ENCODE measurements around the gene RUNX3. TPM values are rescaled to one million over a fixed set of nuclear protein-coding genes. Genes with fewer than 3 reads are reported as not detected.

RUNX3 gene
- total and polyA plus RNA-seq, 5 donors from 2014 or later, result 12.0 to 268 (median 17.5) TPM

- ATAC-seq (ENCODE audit: low read depth in 2 of 2) (peak in 1 of 2 donors; percentile 4), DNase-seq (no peak)
- peaks cover 9% of the 10 kb centered on the region for H3K4me1 ChIP-seq (ENCODE audit: control insufficient read depth, insufficient read depth, low read length, poor library complexity, severe bottlenecking)
- peaks cover 33% of the 10 kb centered on the region for H3K36me3 ChIP-seq (ENCODE audit: control insufficient read depth, insufficient read depth, low read length)
- Mint-ChIP-seq H3K4me3 (peak overlapping the region in 2 of 4 donors; percentile 11 to 29), H3K27me3 (peaks cover 4% of the 10 kb centered on the region), H3K27ac (peak overlapping the region; percentile 5 to 88 (median 75)), H3K9me3 (peaks cover 0 to 3% (median 0%) of the 10 kb centered on the region in 7 donors), H3K4me1 (peaks cover 0 to 36% (median 20%) of the 10 kb centered on the region in 4 donors), H3K36me3 (peaks cover 16% of the 10 kb centered on the region)
- no peaks in the 10 kb centered on the region for H3K27me3 ChIP-seq (ENCODE audit: control insufficient read depth, insufficient read depth, low read length)
- no peak overlapping the region for H3K4me3 ChIP-seq (ENCODE audit: low read depth, low read length)
- no peak overlapping the region for H3K27ac ChIP-seq (ENCODE audit: insufficient read depth, low read length, poor library complexity, severe bottlenecking)
- no peaks in the 10 kb centered on the region for H3K9me3 ChIP-seq (ENCODE audit: control insufficient read depth in 2 of 2, low read length in 2 of 2)
These were observed 30.2 kb downstream of the RUNX3 start for GRCh38 chr1:24899581-24900485.

GRCh38 chr1:24898909-24899439, 31.1 kb downstream of the RUNX3 start:
- H3K4me3 Mint-ChIP-seq, result peak overlapping the region in 2 of 4 donors; percentile 8 to 27
- H3K9me3 Mint-ChIP-seq, result peaks cover 0 to 3% (median 0%) of the 10 kb centered on the region in 7 donors
- peaks cover 4% of the 10 kb centered on the region for H3K27me3 Mint-ChIP-seq
- H3K4me1 Mint-ChIP-seq, result peaks cover 0 to 34% (median 20%) of the 10 kb centered on the region in 4 donors
- no peaks in the 10 kb centered on the region for H3K27me3 ChIP-seq (ENCODE audit: control insufficient read depth, insufficient read depth, low read length)
- peaks cover 9% of the 10 kb centered on the region for H3K4me1 ChIP-seq (ENCODE audit: control insufficient read depth, insufficient read depth, low read length, poor library complexity, severe bottlenecking)
- H3K36me3 Mint-ChIP-seq, result peaks cover 16% of the 10 kb centered on the region
- no peak overlapping the region for H3K27ac ChIP-seq (ENCODE audit: insufficient read depth, low read length, poor library complexity, severe bottlenecking)
- no peak overlapping the region for H3K4me3 ChIP-seq (ENCODE audit: low read depth, low read length)
- peaks cover 29% of the 10 kb centered on the region for H3K36me3 ChIP-seq (ENCODE audit: control insufficient read depth, insufficient read depth, low read length)
- DNase-seq (no peak), ATAC-seq (ENCODE audit: low read depth in 2 of 2) (no peak)
- H3K9me3 ChIP-seq (ENCODE audit: control insufficient read depth in 2 of 2, low read length in 2 of 2), result no peaks in the 10 kb centered on the region
- peak overlapping the region; percentile 69 to 88 (median 75) for H3K27ac Mint-ChIP-seq

- no peaks in the 10 kb centered on the region for H3K9me3 ChIP-seq (ENCODE audit: control insufficient read depth in 2 of 2, low read length in 2 of 2)
- Mint-ChIP-seq H3K9me3 (peaks cover 0 to 3% (median 0%) of the 10 kb centered on the region in 7 donors), H3K36me3 (peaks cover 16% of the 10 kb centered on the region), H3K4me1 (peaks cover 0 to 34% (median 20%) of the 10 kb centered on the region in 4 donors), H3K27ac (peak overlapping the region in 1 of 3 donors; percentile 42), H3K27me3 (peaks cover 4% of the 10 kb centered on the region), H3K4me3 (no peak overlapping the region)
- peaks cover 22% of the 10 kb centered on the region for H3K36me3 ChIP-seq (ENCODE audit: control insufficient read depth, insufficient read depth, low read length)
- H3K27me3 ChIP-seq (ENCODE audit: control insufficient read depth, insufficient read depth, low read length), result no peaks in the 10 kb centered on the region
- peak; percentile 49 to 50 for ATAC-seq (ENCODE audit: low read depth in 2 of 2)
- H3K27ac ChIP-seq (ENCODE audit: insufficient read depth, low read length, poor library complexity, severe bottlenecking), result no peak overlapping the region
- H3K4me1 ChIP-seq (ENCODE audit: control insufficient read depth, insufficient read depth, low read length, poor library complexity, severe bottlenecking), result peaks cover 9% of the 10 kb centered on the region
- peak in 1 of 3 donors; percentile 42 for DNase-seq
- H3K4me3 ChIP-seq (ENCODE audit: low read depth, low read length), result no peak overlapping the region
These were observed 31.7 kb downstream of the RUNX3 start for GRCh38 chr1:24898152-24898908.

- no peaks in the 10 kb centered on the region for H3K27me3 ChIP-seq (ENCODE audit: control insufficient read depth, insufficient read depth, low read length)
- Mint-ChIP-seq H3K9me3 (peaks cover 2 to 11% (median 5%) of the 10 kb centered on the region in 7 donors), H3K27ac (no peak overlapping the region)
These were observed 32.6 kb downstream of the RUNX3 start for GRCh38 chr1:24897263-24898151.

GRCh38 chr1:24896596-24897262, 33.3 kb downstream of the RUNX3 start:
- no peak overlapping the region for H3K4me3 Mint-ChIP-seq
- Histone ChIP-seq H3K36me3 (ENCODE audit: control insufficient read depth, insufficient read depth, low read length) (peaks cover 7% of the 10 kb centered on the region), H3K27me3 (ENCODE audit: control insufficient read depth, insufficient read depth, low read length) (no peaks in the 10 kb centered on the region), H3K27ac (ENCODE audit: insufficient read depth, low read length, poor library complexity, severe bottlenecking) (no peak overlapping the region), H3K4me3 (ENCODE audit: low read depth, low read length) (no peak overlapping the region), H3K9me3 (ENCODE audit: control insufficient read depth in 2 of 2, low read length in 2 of 2) (peaks cover 2 to 13% of the 10 kb centered on the region in 2 experiments), H3K4me1 (ENCODE audit: control insufficient read depth, insufficient read depth, low read length, poor library complexity, severe bottlenecking) (peaks cover 9% of the 10 kb centered on the region)
- H3K9me3 Mint-ChIP-seq, result peaks cover 2 to 11% (median 8%) of the 10 kb centered on the region in 7 donors
- H3K4me1 Mint-ChIP-seq, result peaks cover 0 to 34% (median 20%) of the 10 kb centered on the region in 4 donors
- H3K36me3 Mint-ChIP-seq, result peaks cover 18% of the 10 kb centered on the region
- peak overlapping the region in 1 of 3 donors; percentile 80 for H3K27ac Mint-ChIP-seq
- H3K27me3 Mint-ChIP-seq, result peaks cover 4% of the 10 kb centered on the region
- ATAC-seq (ENCODE audit: low read depth in 2 of 2) (no peak), DNase-seq (no peak)

More at GRCh38 chr1:24897263-24898151, 32.6 kb downstream of the RUNX3 start:
- no peak overlapping the region for H3K27ac ChIP-seq (ENCODE audit: insufficient read depth, low read length, poor library complexity, severe bottlenecking)
- Mint-ChIP-seq H3K4me1 (peaks cover 0 to 34% (median 20%) of the 10 kb centered on the region in 4 donors), H3K27me3 (peaks cover 4% of the 10 kb centered on the region), H3K4me3 (no peak overlapping the region), H3K36me3 (peaks cover 16% of the 10 kb centered on the region)
- H3K36me3 ChIP-seq (ENCODE audit: control insufficient read depth, insufficient read depth, low read length), result peaks cover 14% of the 10 kb centered on the region
- DNase-seq (no peak), ATAC-seq (ENCODE audit: low read depth in 2 of 2) (no peak)
- no peak overlapping the region for H3K4me3 ChIP-seq (ENCODE audit: low read depth, low read length)
- H3K9me3 ChIP-seq (ENCODE audit: control insufficient read depth in 2 of 2, low read length in 2 of 2), result peaks cover 2 to 6% of the 10 kb centered on the region in 2 experiments
- peaks cover 9% of the 10 kb centered on the region for H3K4me1 ChIP-seq (ENCODE audit: control insufficient read depth, insufficient read depth, low read length, poor library complexity, severe bottlenecking)

- Mint-ChIP-seq H3K4me1 (peaks cover 0 to 32% (median 19%) of the 10 kb centered on the region in 4 donors), H3K27ac (peak overlapping the region in 1 of 3 donors; percentile 80), H3K4me3 (peak overlapping the region in 1 of 4 donors; percentile 46), H3K9me3 (peaks cover 2 to 11% (median 8%) of the 10 kb centered on the region in 7 donors), H3K36me3 (peaks cover 14% of the 10 kb centered on the region), H3K27me3 (peaks cover 4% of the 10 kb centered on the region)
- H3K4me3 ChIP-seq (ENCODE audit: low read depth, low read length), result no peak overlapping the region
- H3K36me3 ChIP-seq (ENCODE audit: control insufficient read depth, insufficient read depth, low read length), result peaks cover 3% of the 10 kb centered on the region
- H3K27me3 ChIP-seq (ENCODE audit: control insufficient read depth, insufficient read depth, low read length), result no peaks in the 10 kb centered on the region
- DNase-seq (no peak), ATAC-seq (ENCODE audit: low read depth in 2 of 2) (no peak)
- peaks cover 9% of the 10 kb centered on the region for H3K4me1 ChIP-seq (ENCODE audit: control insufficient read depth, insufficient read depth, low read length, poor library complexity, severe bottlenecking)
- H3K9me3 ChIP-seq (ENCODE audit: control insufficient read depth in 2 of 2, low read length in 2 of 2), result peaks cover 2 to 13% of the 10 kb centered on the region in 2 experiments
- H3K27ac ChIP-seq (ENCODE audit: insufficient read depth, low read length, poor library complexity, severe bottlenecking), result no peak overlapping the region
These were observed 33.9 kb downstream of the RUNX3 start for GRCh38 chr1:24896176-24896575.
